Breast epithelium (tissue), 4 donors: Measurements from ENCODE around the gene CMPK1. TPM values are rescaled to one million over a fixed set of nuclear protein-coding genes. Genes with fewer than 3 reads are reported as not detected.

Source experiments
- DNase-seq, 2 donors: peaks; one replicate each; pipeline ENCODE4 v3.0.0-alpha.2; 2019; ENCODE audit warnings: low spot score in 2 of 2
- H3K27ac ChIP-seq, 2 donors: fragments of 200-600 bp; sonication (generic) in 1 of 2; one replicate each; pipeline ENCODE4 v1.5.1; 2016 to 2019; ENCODE audit warnings: mild to moderate bottlenecking in 1 of 2
- H3K27me3 ChIP-seq, 2 donors: fragments of 200-600 bp; sonication (generic) in 1 of 2; one replicate each; pipeline versions ENCODE4 v1.5.1 to v1.6.0; 2017 to 2019; ENCODE audit warnings: control low read depth in 1 of 2, mild to moderate bottlenecking in 1 of 2
- H3K36me3 ChIP-seq: fragments of 200-600 bp; one replicate; pipeline ENCODE4 v1.5.1; 2019
- H3K4me1 ChIP-seq, 2 donors: fragments of 200-600 bp; sonication (generic); one replicate each; pipeline ENCODE4 v1.5.1; 2016 to 2019; ENCODE audit warnings: control low read depth in 1 of 2
- H3K4me3 ChIP-seq, 3 donors: fragments of 200-600 bp; sonication (generic); 1 replicate in 2 of 3; 2 replicates in 1 of 3; pipeline ENCODE4 v1.5.1; 2016 to 2019; ENCODE audit warnings: mild to moderate bottlenecking in 3 of 3, moderate library complexity in 2 of 3
- H3K9me3 ChIP-seq, 2 donors: fragments of 200-600 bp; sonication (generic) in 1 of 2; one replicate each; pipeline ENCODE4 v1.5.1; 2016 to 2019; ENCODE audit warnings: control low read depth in 1 of 2
- POLR2A ChIP-seq: fragments of 450-650 bp; IDR thresholded peaks from one replicate; pipeline ENCODE4 v1.6.1; 2016; ENCODE audit warnings: antibody characterized with exemption, mild to moderate bottlenecking, moderate library complexity
- POLR2AphosphoS5 ChIP-seq, 3 donors: sonication (generic); formaldehyde crosslinking; IDR thresholded peaks; one replicate each; pipeline ENCODE4 v1.6.1; 2017; ENCODE audit warnings: antibody characterized with exemption in 3 of 3
- intact Hi-C: fragments of 100-400 bp; cut with DNase I; formaldehyde crosslinking; loops from one replicate; pipeline ENCODE4 v1.15.1; 2023; ENCODE audit warnings: low total_unique reads
- total RNA-seq, 3 donors: library from RNA; depleted of rRNA; stranded (reverse); fragments of >200 nt; gene quantifications; one replicate each; pipeline ENCODE4 v1.1.0, GENCODE V29; 2016
- TF ChIP-seq, protein P1 (sequence below), 3 donors: fragments of 450-650 bp; IDR thresholded peaks; one replicate each; pipeline ENCODE4 v1.5.1; 2016 to 2017; ENCODE audit warnings: antibody characterized with exemption in 3 of 3, mild to moderate bottlenecking in 3 of 3, moderate library complexity in 3 of 3

CMPK1 gene
- total RNA-seq, 3 donors from 2014 or later: 83.6 to 177 (median 130) TPM

DNA sequence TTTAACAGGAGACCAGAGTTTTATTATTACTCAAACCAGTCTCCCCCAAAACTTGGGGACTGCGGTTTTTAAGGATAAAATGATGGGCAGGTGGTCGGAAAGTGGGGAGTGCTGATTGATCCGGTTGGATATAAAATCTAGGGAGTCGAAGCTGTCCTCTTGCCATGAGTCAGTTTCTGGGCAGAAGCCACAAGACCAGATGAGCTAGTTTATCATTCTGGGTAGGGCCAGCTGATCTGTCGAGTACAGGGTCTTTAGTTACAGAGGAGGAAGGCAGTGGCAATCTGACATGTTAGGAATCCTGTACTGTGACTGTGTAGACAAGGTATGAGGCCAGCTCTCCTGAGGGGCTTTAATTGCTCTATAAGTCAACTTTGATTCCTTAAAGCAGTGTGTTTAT is 59.6 kb downstream of the CMPK1 start:
- peaks cover 0 to 4% of the 10 kb centered on the region in 2 donors for H3K27me3 ChIP-seq
- no peaks in the 10 kb centered on the region for H3K4me1 ChIP-seq
- intact Hi-C loops: no loop called here
- TF ChIP-seq, protein P1, sequence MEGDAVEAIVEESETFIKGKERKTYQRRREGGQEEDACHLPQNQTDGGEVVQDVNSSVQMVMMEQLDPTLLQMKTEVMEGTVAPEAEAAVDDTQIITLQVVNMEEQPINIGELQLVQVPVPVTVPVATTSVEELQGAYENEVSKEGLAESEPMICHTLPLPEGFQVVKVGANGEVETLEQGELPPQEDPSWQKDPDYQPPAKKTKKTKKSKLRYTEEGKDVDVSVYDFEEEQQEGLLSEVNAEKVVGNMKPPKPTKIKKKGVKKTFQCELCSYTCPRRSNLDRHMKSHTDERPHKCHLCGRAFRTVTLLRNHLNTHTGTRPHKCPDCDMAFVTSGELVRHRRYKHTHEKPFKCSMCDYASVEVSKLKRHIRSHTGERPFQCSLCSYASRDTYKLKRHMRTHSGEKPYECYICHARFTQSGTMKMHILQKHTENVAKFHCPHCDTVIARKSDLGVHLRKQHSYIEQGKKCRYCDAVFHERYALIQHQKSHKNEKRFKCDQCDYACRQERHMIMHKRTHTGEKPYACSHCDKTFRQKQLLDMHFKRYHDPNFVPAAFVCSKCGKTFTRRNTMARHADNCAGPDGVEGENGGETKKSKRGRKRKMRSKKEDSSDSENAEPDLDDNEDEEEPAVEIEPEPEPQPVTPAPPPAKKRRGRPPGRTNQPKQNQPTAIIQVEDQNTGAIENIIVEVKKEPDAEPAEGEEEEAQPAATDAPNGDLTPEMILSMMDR (IDR thresholded peaks at IDR 0.05): no peak
- TF ChIP-seq POLR2AphosphoS5 (IDR thresholded peaks at IDR 0.05): no peak
- H3K9me3 ChIP-seq: no peaks in the 10 kb centered on the region
- no peak for DNase-seq
- no peak overlapping the region for H3K27ac ChIP-seq
- no peaks in the 10 kb centered on the region for H3K36me3 ChIP-seq
- no peak overlapping the region for H3K4me3 ChIP-seq

DNA sequence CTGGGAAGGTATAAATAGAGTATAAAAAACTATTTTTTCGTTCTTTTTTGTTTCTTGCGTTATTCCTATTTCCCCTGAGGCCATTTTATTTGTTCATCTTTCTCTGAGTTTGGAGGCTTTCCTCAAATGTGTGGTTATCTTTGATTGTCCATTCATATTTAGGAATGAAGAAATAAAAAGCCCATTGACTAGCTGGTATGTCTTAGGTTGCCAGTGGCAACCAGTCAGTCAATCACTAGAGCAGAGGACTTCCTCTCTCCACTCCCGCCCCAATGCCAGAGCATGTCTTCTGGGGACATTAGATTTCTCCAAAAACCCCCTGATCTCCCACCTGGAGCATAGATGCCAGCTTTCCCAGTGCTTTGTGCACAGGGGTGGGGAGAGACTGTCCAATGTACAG is 61.8 kb downstream of the CMPK1 start:
- H3K27ac ChIP-seq: no peak overlapping the region
- no peak for DNase-seq
- H3K4me1 ChIP-seq: no peaks in the 10 kb centered on the region
- no peak overlapping the region for H3K4me3 ChIP-seq
- H3K36me3 ChIP-seq: no peaks in the 10 kb centered on the region
- intact Hi-C loops: no loop called here
- no peaks in the 10 kb centered on the region for H3K9me3 ChIP-seq
- peaks cover 0 to 4% of the 10 kb centered on the region in 2 donors for H3K27me3 ChIP-seq
- TF ChIP-seq POLR2AphosphoS5 (IDR thresholded peaks at IDR 0.05): no peak
- TF ChIP-seq, protein P1 (IDR thresholded peaks at IDR 0.05): no peak
- no peak for TF ChIP-seq POLR2A

DNA sequence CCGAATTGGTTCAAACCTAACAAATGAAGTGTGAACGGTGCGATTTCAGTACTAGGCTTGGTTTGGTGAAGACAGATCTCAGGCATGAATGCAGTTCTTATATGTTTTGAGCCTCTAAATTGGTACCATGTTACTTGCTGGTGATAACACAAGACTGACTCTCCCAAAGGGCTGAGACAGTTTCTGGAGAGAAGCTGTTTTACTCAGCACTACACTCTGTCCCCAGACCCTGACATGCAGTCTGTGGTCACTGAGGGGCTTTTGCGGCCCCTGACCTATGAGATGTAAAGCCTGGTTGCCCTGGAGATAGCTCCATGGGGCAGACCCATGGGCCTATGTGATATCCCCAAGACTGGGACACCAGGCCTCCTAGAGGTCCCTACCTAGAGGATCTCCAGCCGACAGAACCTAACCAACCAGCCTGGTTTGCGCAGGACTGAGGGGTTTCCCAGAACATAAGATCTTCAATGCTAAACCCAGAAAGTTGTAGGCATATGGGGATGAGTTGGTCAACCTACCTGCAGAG is 63.1 kb downstream of the CMPK1 start:
- Histone ChIP-seq H3K27me3 (peaks cover 0 to 4% of the 10 kb centered on the region in 2 donors), H3K27ac (no peak overlapping the region), H3K4me3 (no peak overlapping the region), H3K9me3 (no peaks in the 10 kb centered on the region), H3K36me3 (no peaks in the 10 kb centered on the region), H3K4me1 (no peaks in the 10 kb centered on the region)
- intact Hi-C loops: no loop called here
- TF ChIP-seq, protein P1 (IDR thresholded peaks at IDR 0.05): no peak
- TF ChIP-seq POLR2AphosphoS5 (IDR thresholded peaks at IDR 0.05) (no peak), POLR2A (no peak)
- DNase-seq: no peak

DNA sequence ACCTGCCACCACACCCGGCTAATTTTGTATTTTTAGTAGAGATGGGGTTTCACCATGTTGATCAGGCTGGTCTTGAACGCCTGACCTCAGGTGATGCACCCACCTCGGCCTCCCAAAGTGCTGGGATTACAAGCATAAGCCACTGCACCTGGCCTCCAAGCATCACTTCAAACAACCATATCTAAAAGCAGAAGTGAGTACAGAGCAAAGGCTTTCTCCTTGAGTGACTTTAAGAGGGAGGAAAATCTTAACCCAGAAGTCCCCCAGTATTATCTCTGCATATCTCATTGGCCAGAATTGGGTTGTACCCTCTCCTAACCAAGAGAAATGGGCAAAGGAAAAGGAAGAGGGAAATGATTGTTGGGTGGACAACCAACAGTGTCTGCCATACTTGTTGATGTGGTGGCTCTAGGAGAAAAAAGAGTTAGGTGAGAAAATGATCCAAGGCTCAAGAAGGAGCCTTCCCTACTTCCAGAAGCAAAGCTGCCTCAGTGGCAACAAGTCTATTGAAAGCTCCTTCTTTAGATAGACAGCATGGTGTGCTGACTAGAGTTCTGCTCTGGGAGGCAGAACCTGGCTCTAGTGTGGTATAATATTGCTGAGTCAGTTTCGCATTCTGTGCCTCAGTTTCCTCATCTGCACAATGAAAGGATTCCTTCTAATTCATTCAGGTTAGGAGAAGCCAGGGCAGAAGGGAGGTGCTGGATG is 65.7 kb downstream of the CMPK1 start:
- H3K36me3 ChIP-seq: no peaks in the 10 kb centered on the region

DNA sequence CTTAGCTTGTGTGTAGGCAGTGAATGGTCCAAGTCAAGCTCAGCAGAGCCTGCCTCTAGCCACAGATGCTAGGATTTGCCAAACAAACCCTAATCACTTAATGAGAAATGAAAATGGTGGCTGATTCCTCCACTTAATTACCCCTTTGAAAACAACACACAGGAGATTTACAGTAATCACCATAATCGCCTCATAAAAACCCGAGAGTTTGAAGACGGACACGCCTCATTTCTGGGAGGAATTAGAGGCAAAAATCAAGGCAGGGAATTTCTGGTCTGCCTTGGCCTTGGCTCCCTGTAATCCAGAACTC is 66.2 kb downstream of the CMPK1 start:
- TF ChIP-seq POLR2A (no peak), POLR2AphosphoS5 (IDR thresholded peaks at IDR 0.05) (no peak)
- TF ChIP-seq, protein P1 (IDR thresholded peaks at IDR 0.05): no peak
- peaks cover 0 to 4% of the 10 kb centered on the region in 2 donors for H3K27me3 ChIP-seq
- intact Hi-C loops: no loop called here
- no peaks in the 10 kb centered on the region for H3K36me3 ChIP-seq
- H3K4me1 ChIP-seq: no peaks in the 10 kb centered on the region
- H3K4me3 ChIP-seq: no peak overlapping the region
- no peaks in the 10 kb centered on the region for H3K9me3 ChIP-seq
- DNase-seq: no peak
- H3K27ac ChIP-seq: no peak overlapping the region

More for the DNA sequence above, 65.7 kb downstream of the CMPK1 start:
- no peak overlapping the region for H3K4me3 ChIP-seq
- intact Hi-C loops: no loop called here
- DNase-seq: no peak
- no peaks in the 10 kb centered on the region for H3K9me3 ChIP-seq
- no peaks in the 10 kb centered on the region for H3K4me1 ChIP-seq
- H3K27me3 ChIP-seq: peaks cover 0 to 4% of the 10 kb centered on the region in 2 donors
- no peak for TF ChIP-seq POLR2A
- TF ChIP-seq, protein P1 (IDR thresholded peaks at IDR 0.05): no peak
- no peak for TF ChIP-seq POLR2AphosphoS5 (IDR thresholded peaks at IDR 0.05)
- no peak overlapping the region for H3K27ac ChIP-seq
